Measurements from ENCODE around the gene DGCR6L. TPM values are rescaled to one million over a fixed set of nuclear protein-coding genes. Genes with fewer than 3 reads are reported as not detected.

DGCR6L gene
- polyA plus RNA-seq, 2 of the 4 experiments (the other 2 are of a cell fraction): 17.9 to 26.1 TPM

GRCh38 chr22:20297414-20298109 is 22.3 kb downstream of the DGCR6L start:
- ChIA-PET POLR2A (no interaction called here), CTCF (interaction anchor here (1.1 kb wide), 1 partner anchor 26 kb away, joined by 3 read pairs; no protein-coding TSS in a partner anchor)
- no peak overlapping the region for H3K27ac ChIP-seq
- H3K9me3 ChIP-seq: no peaks in the 10 kb centered on the region
- H3K4me1 ChIP-seq: no peaks in the 10 kb centered on the region
- 67% methylated on average over 6 of the region's 9 CpGs for WGBS (ENCODE audit: missing lambda C conversion rate)
- no peak overlapping the region for H3K4me2 ChIP-seq
- TF ChIP-seq EHF (CRISPR knock-in tag; IDR thresholded peaks at IDR 0.05): no peak
- TF ChIP-seq ZNF302 (CRISPR knock-in tag; IDR thresholded peaks at IDR 0.05): no peak
- no peak overlapping the region for H3K4me3 ChIP-seq
- no peak for ATAC-seq
- no peak for DNase-seq (ENCODE audit: low read depth in 1 of 2, low spot score in 1 of 2)
- FAIRE-seq: no peak

- no peak for DNase-seq (ENCODE audit: low read depth in 1 of 2, low spot score in 1 of 2)
- POLR2A ChIA-PET: no interaction called here
- CTCF ChIA-PET: interaction anchor here (2.0 kb wide), 3 partner anchors 10 to 140 kb away, joined by 5 to 9 read pairs (median 8); no protein-coding TSS in a partner anchor
- 80% methylated on average over 9 of the region's 9 CpGs for WGBS (ENCODE audit: missing lambda C conversion rate)
- H3K27ac ChIP-seq: no peak overlapping the region
- FAIRE-seq: no peak
- H3K4me2 ChIP-seq: no peak overlapping the region
- TF ChIP-seq FOSL2 (IDR thresholded peaks at IDR 0.05) (no peak), FOSL2 (CRISPR knock-in tag; IDR thresholded peaks at IDR 0.05) (no peak), CBX8 (IDR thresholded peaks at IDR 0.05) (no peak)
- no peak overlapping the region for H3K4me3 ChIP-seq
- no peak for ATAC-seq
- H3K9me3 ChIP-seq: no peaks in the 10 kb centered on the region
- H3K4me1 ChIP-seq: no peaks in the 10 kb centered on the region
Observed at GRCh38 chr22:20296598-20296997, 23.3 kb downstream of the DGCR6L start.

DNA sequence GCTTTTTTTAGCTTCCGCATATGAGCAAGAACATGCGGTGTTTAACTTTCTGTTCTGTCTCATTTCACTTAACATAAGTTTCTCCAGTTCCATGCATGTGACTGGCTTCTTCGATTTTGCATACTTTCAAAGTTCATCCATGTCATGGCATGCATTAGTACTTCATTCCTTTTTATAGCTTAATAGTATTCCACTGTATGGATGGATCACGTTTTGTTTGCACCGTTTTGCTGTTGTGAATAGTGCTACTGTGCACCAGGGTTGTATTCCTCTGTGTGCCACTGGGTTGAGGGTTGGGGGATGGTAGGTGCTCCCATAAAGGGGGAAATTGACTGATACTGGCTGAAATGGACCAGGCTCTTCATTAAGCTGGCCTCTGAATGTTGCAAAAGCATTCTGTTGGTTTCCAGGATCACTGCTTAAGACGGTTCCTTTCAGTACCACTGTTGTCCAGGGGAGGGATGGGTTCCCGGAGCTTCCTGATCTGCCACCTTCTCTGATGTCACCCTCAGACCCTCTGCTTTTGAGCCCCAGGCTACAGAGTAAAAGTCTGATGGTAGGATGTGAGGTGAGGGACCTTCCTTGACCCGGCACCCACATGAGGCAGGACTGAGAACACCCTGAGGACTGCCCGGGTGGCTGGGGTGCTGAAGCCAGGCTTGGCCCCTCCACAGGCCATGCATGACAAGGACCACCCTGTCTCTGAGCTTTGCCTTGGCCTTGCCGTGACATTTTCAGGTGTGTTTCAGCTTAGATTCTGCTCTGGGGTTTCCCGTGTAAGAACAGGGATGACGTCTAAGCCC is 24.4 kb downstream of the DGCR6L start:
- no peak for FAIRE-seq

GRCh38 chr22:20292673-20293232 is 27.1 kb downstream of the DGCR6L start:
- ChIA-PET POLR2A (no interaction called here), CTCF (interaction anchor here (0.7 to 3.9 kb wide), 6 partner anchors 8 to 138 kb away, joined by 3 to 23 read pairs (median 4); no protein-coding TSS in a partner anchor)
- FAIRE-seq: no peak

More for the DNA sequence above, 24.4 kb downstream of the DGCR6L start:
- H3K4me2 ChIP-seq: no peak overlapping the region
- H3K9me3 ChIP-seq: no peaks in the 10 kb centered on the region
- 54% methylated on average over 10 of the region's 12 CpGs for WGBS (ENCODE audit: missing lambda C conversion rate)
- no peak overlapping the region for H3K4me3 ChIP-seq
- TF ChIP-seq, protein P1, sequence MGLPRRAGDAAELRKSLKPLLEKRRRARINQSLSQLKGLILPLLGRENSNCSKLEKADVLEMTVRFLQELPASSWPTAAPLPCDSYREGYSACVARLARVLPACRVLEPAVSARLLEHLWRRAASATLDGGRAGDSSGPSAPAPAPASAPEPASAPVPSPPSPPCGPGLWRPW (IDR thresholded peaks at IDR 0.05): no peak
- no peaks in the 10 kb centered on the region for H3K4me1 ChIP-seq
- DNase-seq (ENCODE audit: low read depth in 1 of 2, low spot score in 1 of 2) (no peak), ATAC-seq (no peak)
- CTCF ChIA-PET: interaction anchor here (1.3 to 2.0 kb wide), 4 partner anchors 9 to 141 kb away, joined by 3 to 9 read pairs (median 6); no protein-coding TSS in a partner anchor
- no peak overlapping the region for H3K27ac ChIP-seq
- POLR2A ChIA-PET: no interaction called here

More at GRCh38 chr22:20292673-20293232, 27.1 kb downstream of the DGCR6L start:
- Histone ChIP-seq H3K4me3 (no peak overlapping the region), H3K27ac (no peak overlapping the region), H3K4me1 (no peaks in the 10 kb centered on the region), H3K9me3 (no peaks in the 10 kb centered on the region), H3K4me2 (no peak overlapping the region)
- 54% methylated on average over 12 of the region's 13 CpGs for WGBS (ENCODE audit: missing lambda C conversion rate)
- TF ChIP-seq CHD2 (IDR thresholded peaks at IDR 0.05; ENCODE audit: low read length, partially characterized antibody): no peak
- no peak for TF ChIP-seq ZNF302 (CRISPR knock-in tag; IDR thresholded peaks at IDR 0.05)
- TF ChIP-seq FOSL2 (IDR thresholded peaks at IDR 0.05): no peak
- no peak for TF ChIP-seq FOSL2 (CRISPR knock-in tag; IDR thresholded peaks at IDR 0.05)
- TF ChIP-seq CTCF (IDR thresholded peaks at IDR 0.05): no peak
- TF ChIP-seq, protein P2, sequence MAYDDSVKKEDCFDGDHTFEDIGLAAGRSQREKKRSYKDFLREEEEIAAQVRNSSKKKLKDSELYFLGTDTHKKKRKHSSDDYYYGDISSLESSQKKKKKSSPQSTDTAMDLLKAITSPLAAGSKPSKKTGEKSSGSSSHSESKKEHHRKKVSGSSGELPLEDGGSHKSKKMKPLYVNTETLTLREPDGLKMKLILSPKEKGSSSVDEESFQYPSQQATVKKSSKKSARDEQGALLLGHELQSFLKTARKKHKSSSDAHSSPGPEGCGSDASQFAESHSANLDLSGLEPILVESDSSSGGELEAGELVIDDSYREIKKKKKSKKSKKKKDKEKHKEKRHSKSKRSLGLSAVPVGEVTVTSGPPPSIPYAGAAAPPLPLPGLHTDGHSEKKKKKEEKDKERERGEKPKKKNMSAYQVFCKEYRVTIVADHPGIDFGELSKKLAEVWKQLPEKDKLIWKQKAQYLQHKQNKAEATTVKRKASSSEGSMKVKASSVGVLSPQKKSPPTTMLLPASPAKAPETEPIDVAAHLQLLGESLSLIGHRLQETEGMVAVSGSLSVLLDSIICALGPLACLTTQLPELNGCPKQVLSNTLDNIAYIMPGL (CRISPR knock-in tag; IDR thresholded peaks at IDR 0.05; ENCODE audit: borderline replicate concordance): no peak
- TF ChIP-seq JUNB (IDR thresholded peaks at IDR 0.05): no peak
- ATAC-seq (no peak), DNase-seq (ENCODE audit: low read depth in 1 of 2, low spot score in 1 of 2) (no peak)
